Measurements from ENCODE around the gene TDRD10.

GRCh38 chr1:154533952-154534844 lies 32.2 kb downstream of the TDRD10 start:
- peak; percentile 60 for TF ChIP-seq CTCF (conservative IDR thresholded peaks at IDR 0.05; ENCODE audit: low read depth, low read length)
- TF ChIP-seq EZH2 (IDR thresholded peaks at IDR 0.05; ENCODE audit: borderline replicate concordance, low read depth, low read length, poor library complexity, severe bottlenecking), result no peak

Data from A673 (cell line).